Measurements from ENCODE around the gene NPPC.
"Not testable (repeated sequence)": the region's sequence is repeated elsewhere in the genome, so short reads cannot be mapped to it uniquely, and the experiment has no call there.

NPPC gene

DNA sequence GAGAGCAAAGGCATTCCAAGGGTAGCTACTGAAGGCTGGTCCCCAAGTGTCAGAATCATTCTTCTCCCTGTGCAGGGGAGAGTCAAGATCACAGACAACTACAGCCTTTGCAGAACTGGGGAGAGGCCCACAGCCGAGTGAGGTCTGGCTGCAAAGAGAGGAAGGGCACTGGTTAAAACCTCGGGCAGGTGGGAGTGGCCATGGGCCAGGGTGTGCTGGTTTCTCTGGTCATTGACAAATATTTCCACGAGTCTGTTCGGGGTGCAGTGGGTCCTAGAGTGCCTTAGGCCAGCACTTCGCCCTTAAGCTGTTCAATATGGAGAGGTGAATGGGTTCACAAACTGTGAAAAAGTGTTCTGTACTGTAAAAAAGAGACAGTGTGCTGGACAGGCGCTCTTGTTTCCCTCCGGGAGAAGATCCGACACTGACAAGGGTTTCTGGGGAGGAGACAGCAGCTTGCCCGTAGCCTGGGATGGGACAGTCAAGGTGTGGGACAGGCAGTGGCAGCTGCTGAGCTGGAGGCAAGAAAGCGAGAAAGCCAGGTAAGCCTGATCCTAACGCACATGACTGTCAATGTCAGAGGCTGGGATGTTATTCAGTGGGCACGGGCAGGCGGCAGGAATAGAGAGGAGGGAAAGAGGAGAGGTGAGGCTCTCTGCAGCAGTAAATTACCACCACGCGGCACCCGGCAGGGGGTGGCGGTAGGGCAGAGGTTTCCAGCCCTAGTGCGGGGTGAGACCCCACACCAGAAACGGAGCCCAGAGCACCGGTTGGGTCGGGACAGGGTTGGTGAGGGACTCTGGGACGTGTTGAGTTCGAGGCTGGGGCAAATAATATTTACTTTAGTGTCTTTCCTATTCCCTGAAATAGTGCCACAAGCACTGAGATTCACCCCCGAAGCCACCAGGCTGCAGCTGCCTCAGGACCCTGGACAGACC lies 2.0 kb downstream of the NPPC start:
- DNase-seq (ENCODE audit: low read depth, low spot score), result no peak
- H3K4me3 ChIP-seq (ENCODE audit: low read length), result no peak overlapping the region

GRCh38 chr2:231923010-231923344 lies 3.2 kb downstream of the NPPC start:
- no peak for DNase-seq (ENCODE audit: low read depth, low spot score)
- H3K4me3 ChIP-seq (ENCODE audit: low read length), result no peak overlapping the region

DNA sequence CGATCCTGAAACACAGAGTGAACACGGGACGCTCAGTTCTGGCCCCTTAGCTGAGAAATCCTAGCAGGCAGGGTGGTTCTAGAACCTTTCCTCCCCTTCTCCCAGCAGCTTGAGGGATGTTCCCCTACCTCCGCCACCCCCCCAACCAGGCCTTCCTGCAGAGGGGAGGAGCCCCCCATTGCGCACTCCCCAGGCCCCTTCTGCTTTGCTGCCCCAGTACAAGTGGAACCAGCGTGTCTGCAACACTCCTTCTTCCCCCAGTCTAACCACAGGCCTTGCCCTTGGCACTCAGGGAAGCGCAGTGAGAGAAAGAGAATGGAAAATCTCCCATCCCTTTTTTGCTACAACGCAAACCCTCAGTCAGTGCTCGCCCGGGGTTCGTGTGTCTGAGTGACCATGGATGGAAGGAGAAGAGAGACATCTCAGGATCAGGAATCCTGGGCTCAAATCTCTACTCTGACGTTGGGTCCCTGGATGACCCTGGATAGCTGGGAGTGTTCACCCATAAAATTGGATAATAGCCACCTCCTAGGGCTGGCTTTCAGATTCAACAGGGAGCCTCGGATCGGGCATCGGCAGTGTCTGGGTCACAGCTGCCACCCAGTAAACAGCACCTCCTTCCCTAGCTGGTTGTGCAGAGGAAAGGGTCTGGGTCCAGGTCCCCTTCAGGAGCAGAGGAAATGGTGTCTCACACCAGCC lies 3.7 kb downstream of the NPPC start:
- DNase-seq (ENCODE audit: low read depth, low spot score), result no peak

DNA sequence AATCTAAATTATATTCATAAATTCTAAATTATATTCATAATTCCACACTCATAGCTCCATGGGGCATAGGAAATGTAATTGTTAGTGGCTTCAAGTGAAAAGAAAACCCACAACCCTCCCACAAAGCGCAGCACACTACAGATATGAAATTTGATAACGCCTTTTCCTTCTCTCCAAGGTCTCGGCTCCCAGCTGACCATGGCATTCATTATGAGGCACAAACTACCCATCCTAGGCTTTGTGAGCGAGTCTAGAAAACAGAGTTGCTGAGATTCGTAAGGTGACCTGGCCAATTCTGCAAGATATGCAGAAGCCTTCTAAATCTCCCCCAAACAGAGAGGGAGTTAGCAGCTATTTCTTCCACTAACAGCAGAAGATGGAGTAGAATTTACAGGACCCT lies 5.4 kb downstream of the NPPC start:
- DNase-seq (ENCODE audit: low read depth, low spot score), result no peak
- no peak overlapping the region for H3K4me3 ChIP-seq (ENCODE audit: low read length)

More for the DNA sequence above, 3.7 kb downstream of the NPPC start:
- no peak overlapping the region for H3K4me3 ChIP-seq (ENCODE audit: low read length)

GRCh38 chr2:231920366-231920765 lies 5.8 kb downstream of the NPPC start:
- no peak for DNase-seq (ENCODE audit: low read depth, low spot score)
- no peak overlapping the region for H3K4me3 ChIP-seq (ENCODE audit: low read length)

DNA sequence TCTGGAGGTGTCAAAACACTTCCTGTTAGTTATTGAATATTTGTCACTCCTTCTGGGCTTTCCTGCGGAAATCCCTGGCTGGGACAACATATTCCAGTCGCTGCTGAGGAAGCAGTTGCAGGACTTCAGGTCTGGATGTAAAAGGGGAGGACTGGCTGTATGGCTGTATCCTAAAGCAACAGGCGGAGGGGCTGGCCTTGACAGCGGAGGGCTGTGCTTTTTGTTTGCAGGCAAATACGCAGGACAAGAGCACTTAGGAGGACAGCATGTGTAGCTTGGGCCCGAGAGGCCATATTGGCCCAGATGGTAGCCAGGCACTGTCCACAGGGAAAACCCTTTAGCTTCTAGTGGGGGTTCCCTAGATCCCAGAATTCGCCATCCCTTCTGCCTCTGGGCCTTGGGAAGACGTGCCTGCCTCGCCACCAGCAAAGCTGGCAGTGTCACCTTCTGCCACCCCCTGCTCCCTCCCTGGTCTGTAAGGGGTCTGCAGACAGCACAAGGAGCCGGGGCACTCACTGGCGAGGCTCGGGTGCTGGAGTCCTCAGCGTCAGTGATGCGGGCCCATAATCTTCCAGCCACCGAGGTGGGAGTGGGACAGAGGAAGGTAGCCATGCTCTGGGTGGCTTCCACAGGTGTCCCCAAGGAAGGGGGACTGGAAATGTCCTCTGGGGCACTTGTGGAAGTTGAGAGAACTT lies 6.7 kb downstream of the NPPC start:
- no peak for DNase-seq (ENCODE audit: low read depth, low spot score)
- H3K4me3 ChIP-seq (ENCODE audit: low read length), result no peak overlapping the region

DNA sequence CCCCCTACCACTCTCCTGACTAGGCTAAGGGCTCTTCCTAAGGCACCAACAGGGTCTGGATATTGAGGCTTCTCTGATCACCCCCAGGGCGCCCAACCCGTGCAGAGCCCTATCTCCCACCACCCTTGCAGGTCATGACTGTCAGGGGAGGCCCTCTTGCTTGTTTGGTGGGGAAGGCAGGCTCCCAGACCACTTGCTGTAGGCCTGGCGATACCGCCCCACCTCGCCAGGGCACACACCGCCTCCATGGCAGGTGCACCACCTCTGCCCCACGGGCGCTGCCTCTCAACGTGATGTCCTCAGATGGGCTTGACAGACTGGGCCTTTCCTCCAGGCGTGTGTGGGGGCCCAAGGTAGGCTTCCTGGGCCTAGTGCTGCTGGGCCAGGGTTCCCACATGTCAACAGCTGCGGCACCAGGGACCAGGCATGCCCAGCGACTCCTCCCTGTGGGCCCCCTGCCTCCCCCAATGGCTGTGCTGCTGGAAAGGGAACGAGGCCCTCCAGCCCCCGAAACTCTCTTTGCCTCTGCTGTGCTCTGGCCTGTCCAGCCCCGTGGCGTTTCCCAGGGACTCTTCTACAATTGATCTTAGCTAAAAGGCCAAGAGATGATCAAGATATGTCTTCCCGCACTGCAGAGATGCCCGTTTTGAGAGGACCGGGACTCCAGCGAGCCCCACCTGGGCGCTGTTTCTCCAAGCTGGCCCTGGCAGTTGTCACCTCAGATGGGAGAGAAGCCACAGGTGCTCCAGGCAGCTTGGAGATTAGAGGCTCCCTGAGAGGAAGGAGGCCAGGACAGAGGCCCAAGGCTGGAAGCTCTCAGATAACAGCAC lies 7.5 kb downstream of the NPPC start:
- no peak overlapping the region for H3K4me3 ChIP-seq (ENCODE audit: low read length)
- no peak for DNase-seq (ENCODE audit: low read depth, low spot score)

- no peak overlapping the region for H3K4me3 ChIP-seq (ENCODE audit: low read length)
- DNase-seq (ENCODE audit: low read depth, low spot score), result no peak
Measured at GRCh38 chr2:231917280-231918066, 8.7 kb downstream of the NPPC start.

DNA sequence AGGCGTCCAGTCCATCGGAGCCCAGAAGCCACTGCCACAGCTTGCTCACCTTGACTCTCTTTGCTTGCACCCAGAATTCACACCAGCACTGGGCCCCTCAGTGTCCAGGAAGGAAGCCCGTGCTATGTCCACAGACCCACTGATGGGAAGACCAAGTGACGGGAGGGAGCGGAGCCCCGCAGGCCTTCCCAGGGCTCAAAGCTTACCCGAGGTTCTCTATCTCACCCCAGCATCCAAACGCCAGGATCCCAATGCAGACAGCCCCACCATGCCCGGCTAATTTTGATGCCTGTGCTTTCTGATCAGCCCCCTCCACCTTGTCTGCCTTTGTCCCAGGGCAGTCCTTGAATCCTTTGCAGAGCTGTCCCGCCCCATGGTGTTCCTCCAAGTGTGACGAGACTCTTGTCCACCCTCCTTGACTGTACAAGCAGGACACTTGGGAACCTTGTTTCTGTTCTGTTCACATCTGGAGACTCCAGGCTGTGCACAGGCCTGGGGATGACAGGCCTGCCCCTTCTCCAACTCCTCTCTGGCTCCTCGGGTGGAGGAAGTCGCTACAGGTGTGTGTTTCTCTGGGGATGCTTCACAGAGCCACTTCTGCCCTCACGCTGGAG lies 12.0 kb downstream of the NPPC start:
- no peak overlapping the region for H3K4me3 ChIP-seq (ENCODE audit: low read length)
- DNase-seq (ENCODE audit: low read depth, low spot score), result no peak

GRCh38 chr2:231911381-231911780 lies 14.8 kb downstream of the NPPC start:
- DNase-seq (ENCODE audit: low read depth, low spot score), result no peak
- no peak overlapping the region for H3K4me3 ChIP-seq (ENCODE audit: low read length)

GRCh38 chr2:231910771-231911170 lies 15.4 kb downstream of the NPPC start:
- DNase-seq (ENCODE audit: low read depth, low spot score), result no peak
- no peak overlapping the region for H3K4me3 ChIP-seq (ENCODE audit: low read length)

DNA sequence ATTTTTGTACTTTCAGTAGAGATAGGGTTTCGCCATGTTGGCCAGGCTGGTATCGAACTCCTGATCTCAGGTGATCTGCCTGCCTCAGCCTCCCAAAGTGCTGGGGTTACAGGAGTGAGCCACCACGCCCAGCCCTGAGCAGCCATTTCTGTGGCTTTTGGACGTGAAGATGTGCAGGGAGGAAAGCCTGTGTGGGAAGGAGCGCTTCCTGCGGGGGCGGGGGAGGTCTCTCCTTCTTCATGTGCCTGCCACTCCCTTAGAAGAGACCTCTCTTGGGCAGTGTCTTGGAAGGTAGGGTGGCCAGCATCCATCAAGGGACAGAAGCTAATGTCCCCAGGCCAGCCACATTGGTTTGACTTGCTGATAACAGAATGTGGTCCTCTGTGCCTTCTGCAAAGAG lies 16.0 kb downstream of the NPPC start:
- H3K4me3 ChIP-seq (ENCODE audit: low read length), result not testable (repeated sequence)
- peak; percentile 39 for DNase-seq (ENCODE audit: low read depth, low spot score)

- no peak overlapping the region for H3K4me3 ChIP-seq (ENCODE audit: low read length)
- DNase-seq (ENCODE audit: low read depth, low spot score), result peak; percentile 87
Measured at GRCh38 chr2:231909631-231910030, 16.6 kb downstream of the NPPC start.

DNA sequence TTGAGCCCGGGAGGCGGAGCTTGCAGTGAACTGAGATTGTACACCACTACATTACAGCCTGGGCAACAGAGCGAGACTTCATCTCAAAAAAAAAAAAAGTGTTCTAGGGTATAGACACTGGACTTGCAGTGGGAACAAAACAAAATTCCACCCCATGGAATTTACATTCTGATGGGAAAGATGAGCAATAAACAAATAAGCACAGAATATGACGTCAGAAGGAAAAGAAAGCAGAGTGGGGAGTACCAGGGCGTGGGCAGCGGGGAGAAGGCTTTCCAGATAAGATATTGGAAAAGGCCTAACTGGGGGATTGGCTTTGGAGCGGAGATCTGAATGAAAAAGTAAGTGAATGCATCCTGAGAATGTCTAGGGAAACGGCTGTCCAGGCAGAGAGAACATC lies 17.6 kb downstream of the NPPC start:
- no peak overlapping the region for H3K4me3 ChIP-seq (ENCODE audit: low read length)
- DNase-seq (ENCODE audit: low read depth, low spot score), result no peak

DNA sequence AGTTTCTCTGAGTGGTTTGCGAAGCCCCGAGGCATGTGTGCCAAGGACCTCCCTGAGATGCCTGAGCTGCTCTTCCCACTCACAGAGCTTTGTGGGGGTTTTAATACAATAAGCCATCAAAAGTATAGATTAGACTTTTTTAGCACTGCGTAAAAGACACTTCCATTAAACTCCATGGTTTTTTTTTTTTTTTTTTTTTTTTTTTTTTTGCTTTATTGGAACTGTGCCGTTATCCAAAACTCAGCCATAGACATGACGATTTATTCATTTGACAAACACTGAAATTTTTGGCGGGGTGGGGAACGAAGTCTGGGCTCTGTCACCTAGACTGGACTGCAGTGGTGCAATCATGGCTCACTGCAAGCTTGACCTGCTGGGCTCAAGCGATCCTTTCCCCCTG lies 18.4 kb downstream of the NPPC start:
- H3K4me3 ChIP-seq (ENCODE audit: low read length), result no peak overlapping the region
- no peak for DNase-seq (ENCODE audit: low read depth, low spot score)

GRCh38 chr2:231905026-231905425 lies 21.2 kb downstream of the NPPC start:
- no peak for DNase-seq (ENCODE audit: low read depth, low spot score)
- no peak overlapping the region for H3K4me3 ChIP-seq (ENCODE audit: low read length)

DNA sequence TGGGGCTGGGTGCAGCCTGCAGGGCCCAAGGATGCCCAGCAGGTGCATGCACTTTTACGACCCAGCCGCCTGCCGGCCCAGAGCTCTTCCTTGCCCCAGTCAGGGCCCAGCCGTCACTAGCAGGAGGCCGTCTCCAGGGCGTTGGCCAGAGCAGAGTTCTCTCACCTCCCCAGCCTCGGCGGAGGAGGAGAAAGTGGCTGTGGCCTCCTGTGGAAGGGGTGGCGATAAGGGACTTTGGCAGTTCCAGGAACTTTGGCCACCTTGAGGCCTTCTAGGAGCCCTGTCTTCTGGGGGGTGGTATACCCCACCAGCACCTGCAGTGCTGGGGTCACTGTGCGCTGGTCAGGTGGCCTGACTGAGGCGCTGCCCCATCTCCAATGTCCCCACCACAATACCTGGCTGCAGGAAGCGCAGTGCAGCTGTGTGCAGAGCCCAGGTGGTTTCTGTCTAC lies 22.0 kb downstream of the NPPC start:
- no peak overlapping the region for H3K4me3 ChIP-seq (ENCODE audit: low read length)
- no peak for DNase-seq (ENCODE audit: low read depth, low spot score)

DNA sequence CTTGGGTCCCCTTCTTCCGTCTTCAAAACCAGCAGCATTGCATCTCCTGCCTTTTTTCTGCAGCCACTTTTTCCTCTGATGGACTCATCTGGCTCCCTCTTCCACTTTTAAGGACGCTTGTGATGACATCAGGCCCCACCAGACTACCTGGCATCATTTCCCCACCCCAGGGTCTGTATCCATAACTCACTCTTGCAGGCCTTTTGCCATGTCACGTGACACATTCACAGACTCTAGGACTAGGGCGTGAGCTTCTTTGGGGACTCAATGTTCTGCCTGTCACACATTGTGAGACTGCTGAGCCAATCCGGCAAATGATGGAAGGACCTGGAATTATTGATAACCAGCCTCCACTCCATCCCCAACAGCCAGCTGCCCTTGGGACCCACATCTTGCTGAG lies 23.6 kb downstream of the NPPC start:
- H3K4me3 ChIP-seq (ENCODE audit: low read length), result no peak overlapping the region
- no peak for DNase-seq (ENCODE audit: low read depth, low spot score)
